ENCODE measurements around the gene USP7. TPM values are rescaled to one million over a fixed set of nuclear protein-coding genes. Genes with fewer than 3 reads are reported as not detected.

The USP7 gene
- total RNA-seq, 2 donors from 2014 or later = 114 to 140 TPM

DNA sequence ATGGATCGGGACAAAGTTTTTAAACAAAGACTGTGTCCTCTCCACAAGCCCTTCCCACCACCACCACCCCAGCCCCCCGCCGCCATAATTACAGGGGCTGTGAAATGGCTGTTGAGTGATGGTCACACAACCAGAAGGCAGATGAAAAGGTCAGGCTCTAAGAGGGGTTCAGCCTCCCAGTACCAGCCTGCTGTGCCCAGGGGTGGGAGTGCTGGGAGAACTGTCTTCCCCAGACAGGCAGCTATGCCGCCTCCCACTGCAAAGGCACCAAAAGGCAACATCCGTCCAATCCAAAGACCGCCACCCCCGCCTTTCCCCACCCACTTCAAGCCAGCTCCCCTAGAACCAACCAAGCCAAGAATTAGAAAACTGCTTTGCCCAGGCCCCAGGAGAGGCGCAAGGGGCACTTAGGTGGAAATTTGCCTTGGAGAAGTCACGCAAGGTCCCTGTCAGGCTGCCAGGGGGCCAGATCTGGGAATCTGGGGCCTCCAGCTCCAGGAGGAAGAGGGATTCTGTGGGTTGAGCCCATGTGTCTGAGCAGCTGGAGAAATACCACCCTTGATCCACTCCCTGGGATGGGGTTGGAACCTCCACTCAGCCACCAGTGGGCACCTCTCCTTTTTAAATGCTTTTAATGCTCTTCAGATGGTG, 109.3 kb downstream of the USP7 start:
- H3K4me1 Mint-ChIP-seq = peaks cover 16% of the 10 kb centered on the region
- Histone ChIP-seq H3K9ac (ENCODE audit: extremely low read depth, low read length, poor library complexity, severe bottlenecking) (no peak overlapping the region), H3K36me3 (ENCODE audit: control insufficient read depth, insufficient read depth, low read length) (peaks cover 93% of the 10 kb centered on the region), H3K4me3 (ENCODE audit: low read length) (no peak overlapping the region), H3K9me3 (ENCODE audit: control insufficient read depth, low read length) (no peaks in the 10 kb centered on the region), H3K27ac (ENCODE audit: low read depth, low read length) (peak overlapping the region; percentile 44), H3K27me3 (ENCODE audit: control insufficient read depth, insufficient read depth, low read length, poor library complexity, severe bottlenecking) (no peaks in the 10 kb centered on the region), H3K4me1 (ENCODE audit: control insufficient read depth, insufficient read depth, low read length) (peaks cover 15% of the 10 kb centered on the region)
- H3K4me3 Mint-ChIP-seq = no peak overlapping the region
- H3K27ac Mint-ChIP-seq = peak overlapping the region; percentile 10
- no peak for DNase-seq
- TF ChIP-seq CTCF (conservative IDR thresholded peaks at IDR 0.05) = no peak
- H3K27me3 Mint-ChIP-seq (ENCODE audit: insufficient read depth) = no peaks in the 10 kb centered on the region
- H3K36me3 Mint-ChIP-seq (ENCODE audit: low read depth) = peaks cover 93% of the 10 kb centered on the region
- H3K9me3 Mint-ChIP-seq = no peaks in the 10 kb centered on the region
- 96% methylated on average over 8 of the region's 9 CpGs; no CpG with 5 or more reads in 1 of the 2 experiments for WGBS, 2 experiments (ENCODE audit: insufficient coverage in 1 of 2, insufficient read length in 1 of 2)

DNA sequence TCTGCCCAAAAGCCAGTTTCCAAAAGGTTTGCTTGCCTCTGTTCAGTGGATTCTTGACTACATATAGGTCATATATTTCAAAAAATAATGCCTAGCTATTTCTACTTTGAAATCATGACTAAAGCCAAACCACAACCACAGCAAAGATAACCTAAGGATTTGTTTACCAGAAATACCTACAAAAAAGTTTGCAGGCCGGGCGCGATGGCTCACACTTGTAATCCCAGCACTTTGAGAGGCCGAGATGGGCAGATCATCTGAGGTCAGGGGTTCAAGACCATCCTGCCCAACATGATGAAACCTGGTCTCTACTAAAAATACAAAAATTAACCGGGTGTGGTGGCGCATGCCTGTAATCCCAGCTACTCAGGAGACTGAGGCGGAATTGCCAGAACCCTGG, 110.1 kb downstream of the USP7 start:
- Histone ChIP-seq H3K27me3 (ENCODE audit: control insufficient read depth, insufficient read depth, low read length, poor library complexity, severe bottlenecking) (no peaks in the 10 kb centered on the region), H3K36me3 (ENCODE audit: control insufficient read depth, insufficient read depth, low read length) (peaks cover 93% of the 10 kb centered on the region), H3K4me1 (ENCODE audit: control insufficient read depth, insufficient read depth, low read length) (peaks cover 15% of the 10 kb centered on the region), H3K9ac (ENCODE audit: extremely low read depth, low read length, poor library complexity, severe bottlenecking) (no peak overlapping the region), H3K9me3 (ENCODE audit: control insufficient read depth, low read length) (no peaks in the 10 kb centered on the region), H3K4me3 (ENCODE audit: low read length) (no peak overlapping the region), H3K27ac (ENCODE audit: low read depth, low read length) (peak overlapping the region; percentile 70)
- DNase-seq = no peak
- H3K27me3 Mint-ChIP-seq (ENCODE audit: insufficient read depth) = no peaks in the 10 kb centered on the region
- no peaks in the 10 kb centered on the region for H3K9me3 Mint-ChIP-seq
- WGBS, 2 experiments (ENCODE audit: insufficient coverage in 1 of 2, insufficient read length in 1 of 2) = 95 to 96% methylated on average over 6 to 7 of the region's 7 CpGs
- no peak for TF ChIP-seq CTCF (conservative IDR thresholded peaks at IDR 0.05)
- H3K36me3 Mint-ChIP-seq (ENCODE audit: low read depth) = peaks cover 93% of the 10 kb centered on the region
- peak overlapping the region; percentile 93 for H3K27ac Mint-ChIP-seq
- H3K4me3 Mint-ChIP-seq = no peak overlapping the region
- H3K4me1 Mint-ChIP-seq = peaks cover 19% of the 10 kb centered on the region

- no peak overlapping the region for H3K4me3 Mint-ChIP-seq
- H3K27me3 Mint-ChIP-seq (ENCODE audit: insufficient read depth) = no peaks in the 10 kb centered on the region
- H3K27ac Mint-ChIP-seq = peak overlapping the region; percentile 93
- Histone ChIP-seq H3K9ac (ENCODE audit: extremely low read depth, low read length, poor library complexity, severe bottlenecking) (peak overlapping the region; percentile 34), H3K4me3 (ENCODE audit: low read length) (no peak overlapping the region), H3K27ac (ENCODE audit: low read depth, low read length) (peak overlapping the region; percentile 70), H3K4me1 (ENCODE audit: control insufficient read depth, insufficient read depth, low read length) (peaks cover 15% of the 10 kb centered on the region), H3K9me3 (ENCODE audit: control insufficient read depth, low read length) (no peaks in the 10 kb centered on the region), H3K36me3 (ENCODE audit: control insufficient read depth, insufficient read depth, low read length) (peaks cover 93% of the 10 kb centered on the region), H3K27me3 (ENCODE audit: control insufficient read depth, insufficient read depth, low read length, poor library complexity, severe bottlenecking) (no peaks in the 10 kb centered on the region)
- no peak for DNase-seq
- WGBS, 2 experiments (ENCODE audit: insufficient coverage in 1 of 2, insufficient read length in 1 of 2) = 74 to 86% methylated on average over 5 to 7 of the region's 7 CpGs
- TF ChIP-seq CTCF (conservative IDR thresholded peaks at IDR 0.05) = no peak
- peaks cover 19% of the 10 kb centered on the region for H3K4me1 Mint-ChIP-seq
- H3K9me3 Mint-ChIP-seq = no peaks in the 10 kb centered on the region
- peaks cover 91% of the 10 kb centered on the region for H3K36me3 Mint-ChIP-seq (ENCODE audit: low read depth)
Observed at GRCh38 chr16:8853150-8853549, 110.6 kb downstream of the USP7 start.
